H1 (cell line): ENCODE measurements around the gene UGT1A1. TPM values are rescaled to one million over a fixed set of nuclear protein-coding genes. Genes with fewer than 3 reads are reported as not detected.

Experiments
- BACH1 ChIP-seq: IDR thresholded peaks from 2 replicates; pipeline ENCODE4 v1.6.1; 2012; ENCODE audit warnings: low read length, improper control_type of control experiment
- NANOG ChIP-seq: IDR thresholded peaks from 2 replicates; pipeline ENCODE4 v1.6.1; 2011; ENCODE audit warnings: low read length, low read depth, mild to moderate bottlenecking, inconsistent platforms; ENCODE audit not compliant: insufficient read depth, poor library complexity, severe bottlenecking
- POLR2A ChIP-seq, 2 experiments: IDR thresholded peaks; 1 replicate in 1 of 2; 2 replicates in 1 of 2; pipeline ENCODE4 v1.6.1; 2011; ENCODE audit warnings: low read depth in 2 of 2, low read length in 2 of 2, mild to moderate bottlenecking in 2 of 2; ENCODE audit errors: control extremely low read depth in 1 of 2
- RBBP5 ChIP-seq: IDR thresholded peaks from 2 replicates; pipeline ENCODE4 v1.7.1; 2012; ENCODE audit warnings: low read depth, mild to moderate bottlenecking, inconsistent platforms, low read length, moderate library complexity, borderline replicate concordance
- SRF ChIP-seq: IDR thresholded peaks from 2 replicates; pipeline ENCODE4 v1.6.1; 2011; ENCODE audit warnings: mild to moderate bottlenecking, low read depth, low read length, moderate library complexity
- TAF1 ChIP-seq: IDR thresholded peaks from 2 replicates; pipeline ENCODE4 v1.6.1; 2011; ENCODE audit warnings: mild to moderate bottlenecking, low read depth, low read length
- TBP ChIP-seq: IDR thresholded peaks from 2 replicates; pipeline ENCODE4 v1.6.1; 2011; ENCODE audit warnings: low read depth, low read length, improper control_type of control experiment
- polyA plus RNA-seq, 7 experiments: library from polyadenylated mRNA; depleted of rRNA in 3 of 7; stranded (reverse) in 5 of 7; unstranded in 2 of 7; fragments of >200 nt in 5 of 7; fragments of 200-250 nt in 2 of 7; gene quantifications; 1 replicate in 5 of 7; 2 replicates in 1 of 7; 4 replicates in 1 of 7; pipeline versions ENCODE4 v1.2.1 to v1.2.3, GENCODE V29; 2011 to 2013; ENCODE audit warnings: missing spikeins in 2 of 7, mixed read lengths in 2 of 7
- total RNA-seq: library from RNA; stranded (reverse); fragmentation: NEBNext Ultra II Directional; extraction: Animal tissue kit (Norgen Biotek cat#: 25700); gene quantifications from 2 replicates; pipeline ENCODE4 v1.2.1, GENCODE V29; 2021
- TF ChIP-seq, protein P1 (sequence below): fragments of 300-600 bp; sonication (generic); IDR thresholded peaks from 2 replicates; pipeline ENCODE4 v1.7.1; 2012; ENCODE audit warnings: low read length, moderate library complexity, mild to moderate bottlenecking, inconsistent platforms; ENCODE audit not compliant: insufficient replicate concordance

The UGT1A1 gene
- total and polyA plus RNA-seq, 2 of the 8 experiments (the other 6 are each of a cell fraction or from before 2014, with no cell fraction given), result not detected

DNA sequence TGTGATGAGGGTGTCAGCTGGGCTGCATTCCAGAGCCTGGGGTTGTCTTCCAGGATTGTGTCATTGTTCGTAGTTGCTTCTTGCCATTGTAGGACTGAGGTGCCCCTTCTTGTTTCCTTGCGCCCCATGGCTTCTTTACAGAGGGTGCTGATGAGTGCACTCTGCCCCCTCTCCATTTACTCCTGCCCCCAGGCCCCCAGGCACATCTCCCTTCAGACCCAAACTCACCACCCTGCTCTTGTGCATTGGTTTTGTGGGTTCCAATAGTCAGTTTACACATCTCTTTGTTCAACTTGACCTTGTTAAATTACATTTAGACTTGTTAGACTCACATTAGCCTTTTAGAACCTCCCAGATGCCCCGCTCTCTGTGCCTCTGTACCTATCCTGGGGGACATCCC lies 61.1 kb downstream of the UGT1A1 start (continued):
- TF ChIP-seq, protein P1, sequence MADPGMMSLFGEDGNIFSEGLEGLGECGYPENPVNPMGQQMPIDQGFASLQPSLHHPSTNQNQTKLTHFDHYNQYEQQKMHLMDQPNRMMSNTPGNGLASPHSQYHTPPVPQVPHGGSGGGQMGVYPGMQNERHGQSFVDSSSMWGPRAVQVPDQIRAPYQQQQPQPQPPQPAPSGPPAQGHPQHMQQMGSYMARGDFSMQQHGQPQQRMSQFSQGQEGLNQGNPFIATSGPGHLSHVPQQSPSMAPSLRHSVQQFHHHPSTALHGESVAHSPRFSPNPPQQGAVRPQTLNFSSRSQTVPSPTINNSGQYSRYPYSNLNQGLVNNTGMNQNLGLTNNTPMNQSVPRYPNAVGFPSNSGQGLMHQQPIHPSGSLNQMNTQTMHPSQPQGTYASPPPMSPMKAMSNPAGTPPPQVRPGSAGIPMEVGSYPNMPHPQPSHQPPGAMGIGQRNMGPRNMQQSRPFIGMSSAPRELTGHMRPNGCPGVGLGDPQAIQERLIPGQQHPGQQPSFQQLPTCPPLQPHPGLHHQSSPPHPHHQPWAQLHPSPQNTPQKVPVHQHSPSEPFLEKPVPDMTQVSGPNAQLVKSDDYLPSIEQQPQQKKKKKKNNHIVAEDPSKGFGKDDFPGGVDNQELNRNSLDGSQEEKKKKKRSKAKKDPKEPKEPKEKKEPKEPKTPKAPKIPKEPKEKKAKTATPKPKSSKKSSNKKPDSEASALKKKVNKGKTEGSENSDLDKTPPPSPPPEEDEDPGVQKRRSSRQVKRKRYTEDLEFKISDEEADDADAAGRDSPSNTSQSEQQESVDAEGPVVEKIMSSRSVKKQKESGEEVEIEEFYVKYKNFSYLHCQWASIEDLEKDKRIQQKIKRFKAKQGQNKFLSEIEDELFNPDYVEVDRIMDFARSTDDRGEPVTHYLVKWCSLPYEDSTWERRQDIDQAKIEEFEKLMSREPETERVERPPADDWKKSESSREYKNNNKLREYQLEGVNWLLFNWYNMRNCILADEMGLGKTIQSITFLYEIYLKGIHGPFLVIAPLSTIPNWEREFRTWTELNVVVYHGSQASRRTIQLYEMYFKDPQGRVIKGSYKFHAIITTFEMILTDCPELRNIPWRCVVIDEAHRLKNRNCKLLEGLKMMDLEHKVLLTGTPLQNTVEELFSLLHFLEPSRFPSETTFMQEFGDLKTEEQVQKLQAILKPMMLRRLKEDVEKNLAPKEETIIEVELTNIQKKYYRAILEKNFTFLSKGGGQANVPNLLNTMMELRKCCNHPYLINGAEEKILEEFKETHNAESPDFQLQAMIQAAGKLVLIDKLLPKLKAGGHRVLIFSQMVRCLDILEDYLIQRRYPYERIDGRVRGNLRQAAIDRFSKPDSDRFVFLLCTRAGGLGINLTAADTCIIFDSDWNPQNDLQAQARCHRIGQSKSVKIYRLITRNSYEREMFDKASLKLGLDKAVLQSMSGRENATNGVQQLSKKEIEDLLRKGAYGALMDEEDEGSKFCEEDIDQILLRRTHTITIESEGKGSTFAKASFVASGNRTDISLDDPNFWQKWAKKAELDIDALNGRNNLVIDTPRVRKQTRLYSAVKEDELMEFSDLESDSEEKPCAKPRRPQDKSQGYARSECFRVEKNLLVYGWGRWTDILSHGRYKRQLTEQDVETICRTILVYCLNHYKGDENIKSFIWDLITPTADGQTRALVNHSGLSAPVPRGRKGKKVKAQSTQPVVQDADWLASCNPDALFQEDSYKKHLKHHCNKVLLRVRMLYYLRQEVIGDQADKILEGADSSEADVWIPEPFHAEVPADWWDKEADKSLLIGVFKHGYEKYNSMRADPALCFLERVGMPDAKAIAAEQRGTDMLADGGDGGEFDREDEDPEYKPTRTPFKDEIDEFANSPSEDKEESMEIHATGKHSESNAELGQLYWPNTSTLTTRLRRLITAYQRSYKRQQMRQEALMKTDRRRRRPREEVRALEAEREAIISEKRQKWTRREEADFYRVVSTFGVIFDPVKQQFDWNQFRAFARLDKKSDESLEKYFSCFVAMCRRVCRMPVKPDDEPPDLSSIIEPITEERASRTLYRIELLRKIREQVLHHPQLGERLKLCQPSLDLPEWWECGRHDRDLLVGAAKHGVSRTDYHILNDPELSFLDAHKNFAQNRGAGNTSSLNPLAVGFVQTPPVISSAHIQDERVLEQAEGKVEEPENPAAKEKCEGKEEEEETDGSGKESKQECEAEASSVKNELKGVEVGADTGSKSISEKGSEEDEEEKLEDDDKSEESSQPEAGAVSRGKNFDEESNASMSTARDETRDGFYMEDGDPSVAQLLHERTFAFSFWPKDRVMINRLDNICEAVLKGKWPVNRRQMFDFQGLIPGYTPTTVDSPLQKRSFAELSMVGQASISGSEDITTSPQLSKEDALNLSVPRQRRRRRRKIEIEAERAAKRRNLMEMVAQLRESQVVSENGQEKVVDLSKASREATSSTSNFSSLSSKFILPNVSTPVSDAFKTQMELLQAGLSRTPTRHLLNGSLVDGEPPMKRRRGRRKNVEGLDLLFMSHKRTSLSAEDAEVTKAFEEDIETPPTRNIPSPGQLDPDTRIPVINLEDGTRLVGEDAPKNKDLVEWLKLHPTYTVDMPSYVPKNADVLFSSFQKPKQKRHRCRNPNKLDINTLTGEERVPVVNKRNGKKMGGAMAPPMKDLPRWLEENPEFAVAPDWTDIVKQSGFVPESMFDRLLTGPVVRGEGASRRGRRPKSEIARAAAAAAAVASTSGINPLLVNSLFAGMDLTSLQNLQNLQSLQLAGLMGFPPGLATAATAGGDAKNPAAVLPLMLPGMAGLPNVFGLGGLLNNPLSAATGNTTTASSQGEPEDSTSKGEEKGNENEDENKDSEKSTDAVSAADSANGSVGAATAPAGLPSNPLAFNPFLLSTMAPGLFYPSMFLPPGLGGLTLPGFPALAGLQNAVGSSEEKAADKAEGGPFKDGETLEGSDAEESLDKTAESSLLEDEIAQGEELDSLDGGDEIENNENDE, result no peak
- TF ChIP-seq RBBP5 (no peak), NANOG (no peak), SRF (no peak), TAF1 (no peak), BACH1 (no peak), TBP (no peak), POLR2A (IDR thresholded peaks at IDR 0.05; ENCODE audit: control extremely low read depth in 1 of 2, low read depth in 2 of 2, low read length in 2 of 2) (no peak)
